AG10803 (cell line): ENCODE measurements around the gene TSPAN33.
"Not testable (repeated sequence)": the region's sequence is repeated elsewhere in the genome, so short reads cannot be mapped to it uniquely, and the experiment has no call there.

Source experiments
- DNase-seq: peaks from one replicate; pipeline ENCODE4 v3.0.0; 2010; ENCODE audit warnings: low read depth
- H3K4me3 ChIP-seq: 2 replicates; pipeline ENCODE4 v1.5.1; 2011; ENCODE audit warnings: mild to moderate bottlenecking, low read length, control low read depth
- CTCF ChIP-seq: conservative IDR thresholded peaks from 2 replicates; pipeline ENCODE4 v1.5.1; 2011; ENCODE audit warnings: mild to moderate bottlenecking, low read length, control low read depth, inconsistent platforms

Gene TSPAN33

GRCh38 chr7:129210256-129210988, 65.9 kb downstream of the TSPAN33 start:
- peak; percentile 77 for TF ChIP-seq CTCF
- DNase-seq = peak; percentile 48
- H3K4me3 ChIP-seq = no peak overlapping the region

GRCh38 chr7:129210989-129211312, 66.4 kb downstream of the TSPAN33 start:
- no peak for DNase-seq
- no peak overlapping the region for H3K4me3 ChIP-seq
- no peak for TF ChIP-seq CTCF

- no peak overlapping the region for H3K4me3 ChIP-seq
- no peak for TF ChIP-seq CTCF
- no peak for DNase-seq
Observed at GRCh38 chr7:129212126-129212525, 67.6 kb downstream of the TSPAN33 start.

GRCh38 chr7:129212596-129212995, 68.1 kb downstream of the TSPAN33 start:
- no peak for DNase-seq
- TF ChIP-seq CTCF = no peak
- H3K4me3 ChIP-seq = no peak overlapping the region

- no peak for TF ChIP-seq CTCF
- no peak overlapping the region for H3K4me3 ChIP-seq
- DNase-seq = no peak
Observed at GRCh38 chr7:129213828-129214227, 69.3 kb downstream of the TSPAN33 start.

- not testable (repeated sequence) for H3K4me3 ChIP-seq, DNase-seq
Observed at GRCh38 chr7:129215691-129216090, 71.2 kb downstream of the TSPAN33 start.

- not testable (repeated sequence) for H3K4me3 ChIP-seq, DNase-seq
Observed at GRCh38 chr7:129216101-129216715, 71.7 kb downstream of the TSPAN33 start.

GRCh38 chr7:129216821-129217416, 72.4 kb downstream of the TSPAN33 start:
- not testable (repeated sequence) for DNase-seq, H3K4me3 ChIP-seq
